PC-9 (cell line): ENCODE results near the gene CNTNAP2. TPM values are rescaled to one million over a fixed set of nuclear protein-coding genes. Genes with fewer than 3 reads are reported as not detected.

Experiments
- BruUV-seq: library from RNA; stranded (reverse); fragments of 400-500 nt; replicated peaks from 2 replicates; lab custom pipeline; 2021; lab: Mats Ljungman, UMichigan
- CTCF ChIA-PET: fragments of 300-600 bp; sonication (Branson Sonifier 250); formaldehyde crosslinking; loops from one replicate; lab custom pipeline; 2022; ENCODE audit warnings: antibody characterized with exemption; lab: Charles Lee
- POLR2A ChIA-PET: fragments of 300-600 bp; sonication (Branson Sonifier 250); formaldehyde crosslinking; loops from one replicate; lab custom pipeline; 2022; ENCODE audit warnings: antibody characterized with exemption; ENCODE audit not compliant: unreplicated experiment; lab: Charles Lee
- DNase-seq, 2 experiments: peaks; one replicate each; pipeline versions ENCODE4 v3.0.0 to v3.0.0-alpha.2; 2015 to 2022; ENCODE audit warnings: mixed read lengths in 1 of 2
- H2AFZ ChIP-seq: fragments of 200-600 bp; sonication (generic); 2 replicates; pipeline ENCODE4 v1.8.1; 2017; ENCODE audit warnings: antibody characterized with exemption
- H3F3A ChIP-seq: fragments of 200-600 bp; sonication (generic); 2 replicates; pipeline ENCODE4 v1.8.1; 2017; ENCODE audit warnings: antibody characterized with exemption, mild to moderate bottlenecking, low read depth; ENCODE audit not compliant: insufficient read depth
- H3K27ac ChIP-seq: fragments of 200-600 bp; sonication (generic); 2 replicates; pipeline ENCODE4 v1.6.1; 2016; ENCODE audit warnings: mixed run types
- H3K27me3 ChIP-seq: fragments of 200-600 bp; sonication (generic); 2 replicates; pipeline ENCODE4 v1.6.1; 2016; ENCODE audit warnings: low read depth, mixed run types; ENCODE audit not compliant: insufficient read depth
- H3K36me3 ChIP-seq: fragments of 200-600 bp; sonication (generic); 2 replicates; pipeline ENCODE4 v1.6.1; 2016; ENCODE audit warnings: low read depth, mixed run types
- H3K4me1 ChIP-seq: fragments of 200-600 bp; sonication (generic); replicated peaks from 2 replicates; pipeline ENCODE4 v1.6.1; 2016; ENCODE audit warnings: mixed run types; ENCODE audit not compliant: insufficient read depth
- H3K4me2 ChIP-seq: fragments of 200-600 bp; sonication (generic); 2 replicates; pipeline ENCODE4 v1.6.1; 2017; ENCODE audit warnings: mixed run types
- H3K4me3 ChIP-seq: fragments of 200-600 bp; sonication (generic); 2 replicates; pipeline ENCODE4 v1.6.1; 2016; ENCODE audit warnings: mixed run types
- H3K79me2 ChIP-seq: fragments of 200-600 bp; sonication (generic); 2 replicates; pipeline ENCODE4 v1.6.1; 2017; ENCODE audit warnings: low read depth, mixed run types
- H3K9me2 ChIP-seq: fragments of 200-600 bp; sonication (generic); 2 replicates; pipeline ENCODE4 v1.8.1; 2017; ENCODE audit warnings: mild to moderate bottlenecking; ENCODE audit not compliant: insufficient read depth
- H3K9me3 ChIP-seq: fragments of 200-600 bp; sonication (generic); 2 replicates; pipeline ENCODE4 v1.8.1; 2016; ENCODE audit warnings: low read depth; ENCODE audit not compliant: insufficient read depth
- H4K20me1 ChIP-seq: fragments of 200-600 bp; sonication (generic); 2 replicates; pipeline ENCODE4 v1.8.1; 2017; ENCODE audit not compliant: insufficient read depth
- EZH2 ChIP-seq: fragments of 200-600 bp; sonication (generic); IDR thresholded peaks from 2 replicates; pipeline ENCODE4 v1.8.0; 2017; ENCODE audit warnings: antibody characterized with exemption, low read depth
- intact Hi-C: fragments of 100-400 bp; cut with micrococcal nuclease; formaldehyde crosslinking; loops from one replicate; pipeline ENCODE4 v1.10.0; 2022; ENCODE audit not compliant: unreplicated experiment
- total RNA-seq: library from RNA; stranded (reverse); gene quantifications from 2 replicates; pipeline ENCODE4 v1.2.3, GENCODE V29; 2021
- TF ChIP-seq, protein P1 (sequence below): fragments of 200-600 bp; sonication (generic); conservative IDR thresholded peaks from 2 replicates; pipeline ENCODE4 v1.6.1; 2017; ENCODE audit warnings: mixed run types, antibody characterized with exemption, mild to moderate bottlenecking, moderate library complexity

CNTNAP2 gene
- total RNA-seq, 1 experiment from 2014 or later = not detected

DNA sequence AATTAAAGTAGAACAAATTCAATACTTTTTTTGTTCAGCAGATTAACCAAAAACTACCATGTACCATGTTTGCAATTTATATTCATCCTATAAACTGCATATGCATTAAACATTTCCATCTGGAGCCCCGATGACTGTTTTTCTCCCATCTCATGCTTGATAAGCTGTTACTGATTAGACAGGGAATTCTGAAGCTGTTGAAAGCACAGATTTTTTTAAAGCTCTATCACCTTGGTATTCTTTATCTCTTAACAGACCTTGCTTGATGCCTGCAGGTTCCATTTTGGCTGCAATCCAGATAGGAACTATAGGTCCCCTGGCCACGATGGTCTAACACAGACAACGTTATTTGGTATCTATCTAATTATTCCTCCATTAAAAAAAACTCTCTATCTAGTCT, 961.7 kb downstream of the CNTNAP2 start:
- POLR2A ChIA-PET = no interaction called here
- CTCF ChIA-PET = no interaction called here
- intact Hi-C loops = no loop called here

DNA sequence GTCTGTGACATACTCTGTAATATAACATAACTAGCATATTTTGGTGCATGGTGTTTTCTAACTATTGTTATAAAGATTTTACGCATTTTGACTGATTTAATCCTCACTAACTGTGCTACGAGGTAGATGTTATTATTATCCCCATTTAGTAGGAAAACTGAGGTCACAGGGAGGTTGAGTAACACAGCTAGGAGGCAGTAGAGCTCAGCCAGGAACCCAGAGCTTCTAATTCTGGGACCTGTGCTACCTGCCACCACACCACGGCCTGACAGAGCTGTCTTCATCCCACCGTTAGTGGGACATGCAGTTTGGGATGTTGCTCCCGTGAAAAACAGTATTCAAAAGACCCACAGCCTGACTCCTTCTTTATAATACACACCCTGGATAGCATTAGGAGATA, 962.5 kb downstream of the CNTNAP2 start:
- Histone ChIP-seq H3K4me3 (no peak overlapping the region), H4K20me1 (no peaks in the 10 kb centered on the region), H3K27me3 (no peaks in the 10 kb centered on the region; the same call in 1 of the 2 replicates), H3K79me2 (no peaks in the 10 kb centered on the region), H3F3A (no peaks in the 10 kb centered on the region), H3K4me2 (no peak overlapping the region), H3K36me3 (no peaks in the 10 kb centered on the region), H3K9me2 (no peaks in the 10 kb centered on the region), H2AFZ (no peak overlapping the region), H3K9me3 (no peaks in the 10 kb centered on the region; the same call in 1 of the 2 replicates), H3K4me1 (no peaks in the 10 kb centered on the region), H3K27ac (no peak overlapping the region)
- no TSS peak for BruUV-seq
- ChIA-PET POLR2A (no interaction called here), CTCF (no interaction called here)
- intact Hi-C loops = no loop called here
- DNase-seq = no peak
- TF ChIP-seq, protein P1, sequence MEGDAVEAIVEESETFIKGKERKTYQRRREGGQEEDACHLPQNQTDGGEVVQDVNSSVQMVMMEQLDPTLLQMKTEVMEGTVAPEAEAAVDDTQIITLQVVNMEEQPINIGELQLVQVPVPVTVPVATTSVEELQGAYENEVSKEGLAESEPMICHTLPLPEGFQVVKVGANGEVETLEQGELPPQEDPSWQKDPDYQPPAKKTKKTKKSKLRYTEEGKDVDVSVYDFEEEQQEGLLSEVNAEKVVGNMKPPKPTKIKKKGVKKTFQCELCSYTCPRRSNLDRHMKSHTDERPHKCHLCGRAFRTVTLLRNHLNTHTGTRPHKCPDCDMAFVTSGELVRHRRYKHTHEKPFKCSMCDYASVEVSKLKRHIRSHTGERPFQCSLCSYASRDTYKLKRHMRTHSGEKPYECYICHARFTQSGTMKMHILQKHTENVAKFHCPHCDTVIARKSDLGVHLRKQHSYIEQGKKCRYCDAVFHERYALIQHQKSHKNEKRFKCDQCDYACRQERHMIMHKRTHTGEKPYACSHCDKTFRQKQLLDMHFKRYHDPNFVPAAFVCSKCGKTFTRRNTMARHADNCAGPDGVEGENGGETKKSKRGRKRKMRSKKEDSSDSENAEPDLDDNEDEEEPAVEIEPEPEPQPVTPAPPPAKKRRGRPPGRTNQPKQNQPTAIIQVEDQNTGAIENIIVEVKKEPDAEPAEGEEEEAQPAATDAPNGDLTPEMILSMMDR = no peak
- TF ChIP-seq EZH2 = no peak

More for the DNA sequence above, 961.7 kb downstream of the CNTNAP2 start:
- Histone ChIP-seq H3F3A (no peaks in the 10 kb centered on the region), H4K20me1 (no peaks in the 10 kb centered on the region), H3K9me2 (no peaks in the 10 kb centered on the region), H3K4me1 (no peaks in the 10 kb centered on the region), H3K27ac (no peak overlapping the region), H3K9me3 (no peaks in the 10 kb centered on the region; the same call in 1 of the 2 replicates), H2AFZ (no peak overlapping the region), H3K4me2 (no peak overlapping the region), H3K79me2 (no peaks in the 10 kb centered on the region), H3K27me3 (no peaks in the 10 kb centered on the region; the same call in 1 of the 2 replicates), H3K36me3 (no peaks in the 10 kb centered on the region), H3K4me3 (no peak overlapping the region)
- no peak for DNase-seq
- TF ChIP-seq, protein P1 = no peak
- TF ChIP-seq EZH2 = no peak
- BruUV-seq = no TSS peak

GRCh38 chr7:147079921-147080420, 963.4 kb downstream of the CNTNAP2 start:
- Histone ChIP-seq H3K27ac (no peak overlapping the region), H3K27me3 (no peaks in the 10 kb centered on the region; the same call in 1 of the 2 replicates), H3K79me2 (no peaks in the 10 kb centered on the region), H4K20me1 (no peaks in the 10 kb centered on the region), H3K9me3 (no peaks in the 10 kb centered on the region; the same call in 1 of the 2 replicates), H3K36me3 (no peaks in the 10 kb centered on the region), H3K4me3 (no peak overlapping the region), H2AFZ (no peak overlapping the region), H3F3A (no peaks in the 10 kb centered on the region), H3K9me2 (no peaks in the 10 kb centered on the region), H3K4me2 (no peak overlapping the region), H3K4me1 (no peaks in the 10 kb centered on the region)
- CTCF ChIA-PET = no interaction called here
- TF ChIP-seq, protein P1 = no peak
- TF ChIP-seq EZH2 = no peak
- DNase-seq = no peak
- intact Hi-C loops = no loop called here
- POLR2A ChIA-PET = no interaction called here
- no TSS peak for BruUV-seq
